Upper lobe of left lung (tissue), 6 donors: ENCODE data around the gene SRP68. TPM values are rescaled to one million over a fixed set of nuclear protein-coding genes. Genes with fewer than 3 reads are reported as not detected.

Experiments
- ATAC-seq, 2 donors: fragments of 200-7000 bp; cut with Tn5 transposase; one replicate each; pipeline ENCODE4 v1.9.1; 2022; ENCODE audit warnings: mild to moderate bottlenecking in 2 of 2, moderate library complexity in 2 of 2; ENCODE audit not compliant: low FRiP score in 2 of 2
- DNase-seq, 2 donors: peaks; one replicate each; pipeline ENCODE4 v3.0.0-alpha.2; 2019 to 2020
- H3K27ac ChIP-seq, 4 donors: fragments of 200-600 bp; sonication (generic); one replicate each; pipeline ENCODE4 v1.5.1; 2016 to 2019
- H3K27me3 ChIP-seq, 4 donors: fragments of 200-600 bp; sonication (generic); one replicate each; pipeline ENCODE4 v1.5.1; 2017 to 2019
- H3K36me3 ChIP-seq, 4 donors: fragments of 200-600 bp; sonication (generic); one replicate each; pipeline ENCODE4 v1.5.1; 2016 to 2019
- H3K4me1 ChIP-seq, 4 donors: fragments of 200-600 bp; sonication (generic); one replicate each; pipeline ENCODE4 v1.5.1; 2018 to 2019
- H3K4me3 ChIP-seq, 4 donors: fragments of 200-600 bp; sonication (generic); one replicate each; pipeline ENCODE4 v1.5.1; 2017 to 2019; ENCODE audit warnings: mild to moderate bottlenecking in 2 of 4, moderate library complexity in 1 of 4
- H3K9me3 ChIP-seq, 4 donors: fragments of 200-600 bp; sonication (generic); one replicate each; pipeline ENCODE4 v1.5.1; 2018 to 2019
- EP300 ChIP-seq, 4 donors: sonication (generic); formaldehyde crosslinking; IDR thresholded peaks; one replicate each; pipeline ENCODE4 v1.5.1; 2017; ENCODE audit warnings: antibody characterized with exemption in 4 of 4, control low read depth in 2 of 4
- POLR2A ChIP-seq, 4 donors: fragments of 450-650 bp; IDR thresholded peaks; one replicate each; pipeline ENCODE4 v1.5.1; 2016 to 2017; ENCODE audit warnings: antibody characterized with exemption in 4 of 4, mild to moderate bottlenecking in 2 of 4
- POLR2AphosphoS5 ChIP-seq, 2 donors: sonication (generic); formaldehyde crosslinking; IDR thresholded peaks; one replicate each; pipeline ENCODE4 v1.5.1; 2017; ENCODE audit warnings: antibody characterized with exemption in 2 of 2
- WGBS, 2 donors: methylation state at CpG; one replicate each; pipeline ENCODE4 v1.1.5; 2017 to 2018; 5-methylcytosine and 5-hydroxymethylcytosine counted together
- total RNA-seq, 6 donors: library from RNA; depleted of rRNA in 4 of 6; stranded (reverse); fragments of >200 nt in 4 of 6; gene quantifications; one replicate each; pipeline versions ENCODE4 v1.1.0 to v1.2.1, GENCODE V29; 2016 to 2021
- TF ChIP-seq, protein P1 (sequence below), 6 experiments: fragments of 450-650 bp in 4 of 6; fragments of 200-600 bp in 2 of 6; sonication (generic) in 2 of 6; IDR thresholded peaks; one replicate each; pipeline ENCODE4 v1.5.1; 2016 to 2019; ENCODE audit warnings: antibody characterized with exemption in 6 of 6
- donor health status: DM: no; HTN: no; CAD: no; lungs with moderate emphysema.
- donor health status: DM: no; HTN: yes; CAD: no; lungs with severe emphysema.

The SRP68 gene
- total RNA-seq, 6 donors from 2014 or later: 41.8 to 68.2 (median 56.1) TPM

DNA sequence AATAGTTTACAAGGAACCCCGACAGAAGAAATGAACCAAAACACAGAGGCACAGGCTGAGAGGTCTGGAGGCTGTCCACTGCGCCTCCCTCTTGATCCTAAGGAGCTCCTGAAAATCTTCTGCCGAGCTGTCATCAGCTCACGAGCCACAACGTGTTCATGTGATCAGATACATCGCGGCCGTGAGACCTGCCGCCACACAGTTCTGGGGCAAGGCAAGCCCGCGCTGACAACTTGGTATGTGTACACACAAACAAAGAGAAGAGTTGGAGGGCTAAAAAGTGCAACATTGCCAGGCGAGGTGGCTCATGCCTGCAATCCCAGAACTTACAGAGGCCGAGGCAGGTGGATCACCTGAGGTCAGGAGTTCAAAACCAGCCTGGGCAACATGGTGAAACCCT is 23.6 kb upstream of the SRP68 start:
- ATAC-seq: no peak
- H3K27me3 ChIP-seq: no peaks in the 10 kb centered on the region
- WGBS, 2 donors: 86 to 92% methylated on average over 13 of the region's 13 CpGs

DNA sequence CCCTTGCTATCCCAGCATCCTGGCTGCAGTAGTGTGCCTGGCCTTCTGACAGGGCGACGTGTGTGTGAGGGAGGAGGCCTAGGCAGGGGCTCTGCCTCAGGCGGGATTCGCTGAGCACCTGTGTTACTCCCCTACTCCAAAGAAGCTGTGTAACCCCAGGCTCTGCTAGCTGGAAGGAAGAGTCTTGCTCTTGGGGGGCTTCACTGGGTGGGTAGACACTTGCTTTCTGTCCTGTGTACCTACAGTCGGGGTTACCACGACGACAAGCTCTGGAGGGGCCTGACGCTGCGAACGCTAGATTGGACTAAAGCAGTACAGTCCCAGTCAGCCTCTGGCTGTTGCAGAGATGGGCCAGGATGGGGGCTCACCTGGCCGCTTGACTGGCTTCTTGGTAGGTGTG is 21.7 kb upstream of the SRP68 start:
- H3K27me3 ChIP-seq: no peaks in the 10 kb centered on the region
- H3K27ac ChIP-seq: no peak overlapping the region
- ATAC-seq (no peak), DNase-seq (no peak)
- no peaks in the 10 kb centered on the region for H3K9me3 ChIP-seq
- TF ChIP-seq EP300 (IDR thresholded peaks at IDR 0.05) (no peak), POLR2AphosphoS5 (IDR thresholded peaks at IDR 0.05) (no peak), POLR2A (IDR thresholded peaks at IDR 0.05) (no peak)
- TF ChIP-seq, protein P1, sequence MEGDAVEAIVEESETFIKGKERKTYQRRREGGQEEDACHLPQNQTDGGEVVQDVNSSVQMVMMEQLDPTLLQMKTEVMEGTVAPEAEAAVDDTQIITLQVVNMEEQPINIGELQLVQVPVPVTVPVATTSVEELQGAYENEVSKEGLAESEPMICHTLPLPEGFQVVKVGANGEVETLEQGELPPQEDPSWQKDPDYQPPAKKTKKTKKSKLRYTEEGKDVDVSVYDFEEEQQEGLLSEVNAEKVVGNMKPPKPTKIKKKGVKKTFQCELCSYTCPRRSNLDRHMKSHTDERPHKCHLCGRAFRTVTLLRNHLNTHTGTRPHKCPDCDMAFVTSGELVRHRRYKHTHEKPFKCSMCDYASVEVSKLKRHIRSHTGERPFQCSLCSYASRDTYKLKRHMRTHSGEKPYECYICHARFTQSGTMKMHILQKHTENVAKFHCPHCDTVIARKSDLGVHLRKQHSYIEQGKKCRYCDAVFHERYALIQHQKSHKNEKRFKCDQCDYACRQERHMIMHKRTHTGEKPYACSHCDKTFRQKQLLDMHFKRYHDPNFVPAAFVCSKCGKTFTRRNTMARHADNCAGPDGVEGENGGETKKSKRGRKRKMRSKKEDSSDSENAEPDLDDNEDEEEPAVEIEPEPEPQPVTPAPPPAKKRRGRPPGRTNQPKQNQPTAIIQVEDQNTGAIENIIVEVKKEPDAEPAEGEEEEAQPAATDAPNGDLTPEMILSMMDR (IDR thresholded peaks at IDR 0.05): no peak
- no peak overlapping the region for H3K4me3 ChIP-seq
- no peaks in the 10 kb centered on the region for H3K4me1 ChIP-seq
- peaks cover 26 to 94% (median 80%) of the 10 kb centered on the region in 4 donors for H3K36me3 ChIP-seq
- 85 to 90% methylated on average over 3 to 11 of the region's 11 CpGs for WGBS, 2 donors

More for the DNA sequence above, 23.6 kb upstream of the SRP68 start:
- Histone ChIP-seq H3K9me3 (no peaks in the 10 kb centered on the region), H3K4me1 (no peaks in the 10 kb centered on the region), H3K4me3 (no peak overlapping the region), H3K27ac (no peak overlapping the region), H3K36me3 (peaks cover 24 to 94% (median 71%) of the 10 kb centered on the region in 4 donors)
- no peak for DNase-seq
- TF ChIP-seq POLR2A (IDR thresholded peaks at IDR 0.05) (no peak), EP300 (IDR thresholded peaks at IDR 0.05) (no peak), POLR2AphosphoS5 (IDR thresholded peaks at IDR 0.05) (no peak)
- TF ChIP-seq, protein P1 (IDR thresholded peaks at IDR 0.05): no peak

DNA sequence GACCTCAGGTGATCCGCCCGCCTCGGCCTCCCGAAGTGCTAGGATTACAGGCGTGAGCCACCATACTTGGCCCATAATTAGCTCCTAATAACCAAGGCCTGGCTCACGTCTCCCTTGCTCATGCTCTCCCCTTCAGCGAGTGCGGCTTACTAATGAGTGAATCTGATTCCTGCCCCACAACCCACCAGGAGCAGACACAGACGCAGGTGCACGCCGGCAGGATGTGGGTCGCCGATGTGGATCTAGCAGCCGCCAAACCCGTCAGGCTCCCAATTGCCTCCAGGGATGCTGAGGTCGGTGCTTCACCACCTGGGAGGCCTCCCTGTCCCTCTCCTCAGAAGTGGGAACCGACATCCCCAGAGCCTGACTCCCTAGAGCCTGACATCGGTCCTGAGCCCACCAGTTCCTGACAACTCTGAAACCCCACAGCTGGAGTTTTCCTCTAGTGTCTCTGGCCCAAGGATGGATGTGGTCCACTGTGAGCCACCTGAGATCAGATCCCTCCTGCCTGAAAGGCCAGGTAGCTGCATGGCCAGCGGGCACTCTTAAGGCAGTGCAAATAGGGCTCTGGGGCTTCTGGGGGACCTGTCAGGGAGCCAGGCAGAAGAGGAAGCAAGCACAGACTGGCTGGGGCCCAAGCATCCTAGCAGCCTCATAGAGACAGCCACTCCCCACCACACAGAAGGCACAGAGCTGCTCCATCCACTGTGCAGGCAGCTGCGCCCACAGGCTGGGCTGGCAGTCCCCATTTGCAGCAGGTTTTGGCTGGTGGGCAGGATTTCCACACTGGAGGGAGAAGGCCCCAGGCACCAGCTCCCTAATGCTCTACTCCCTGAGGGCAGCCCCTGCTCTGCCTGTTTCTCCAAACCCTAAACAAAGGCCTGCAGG is 20.5 kb upstream of the SRP68 start:
- Histone ChIP-seq H3K4me1 (no peaks in the 10 kb centered on the region), H3K36me3 (peaks cover 39 to 99% (median 85%) of the 10 kb centered on the region in 4 donors), H3K4me3 (no peak overlapping the region), H3K27ac (no peak overlapping the region), H3K27me3 (no peaks in the 10 kb centered on the region), H3K9me3 (no peaks in the 10 kb centered on the region)
- WGBS, 2 donors: 99% methylated on average over 16 to 19 of the region's 20 CpGs
- TF ChIP-seq, protein P1 (IDR thresholded peaks at IDR 0.05): no peak
- TF ChIP-seq POLR2AphosphoS5 (IDR thresholded peaks at IDR 0.05) (no peak), EP300 (IDR thresholded peaks at IDR 0.05) (no peak), POLR2A (IDR thresholded peaks at IDR 0.05) (no peak)
- ATAC-seq (no peak), DNase-seq (no peak)

DNA sequence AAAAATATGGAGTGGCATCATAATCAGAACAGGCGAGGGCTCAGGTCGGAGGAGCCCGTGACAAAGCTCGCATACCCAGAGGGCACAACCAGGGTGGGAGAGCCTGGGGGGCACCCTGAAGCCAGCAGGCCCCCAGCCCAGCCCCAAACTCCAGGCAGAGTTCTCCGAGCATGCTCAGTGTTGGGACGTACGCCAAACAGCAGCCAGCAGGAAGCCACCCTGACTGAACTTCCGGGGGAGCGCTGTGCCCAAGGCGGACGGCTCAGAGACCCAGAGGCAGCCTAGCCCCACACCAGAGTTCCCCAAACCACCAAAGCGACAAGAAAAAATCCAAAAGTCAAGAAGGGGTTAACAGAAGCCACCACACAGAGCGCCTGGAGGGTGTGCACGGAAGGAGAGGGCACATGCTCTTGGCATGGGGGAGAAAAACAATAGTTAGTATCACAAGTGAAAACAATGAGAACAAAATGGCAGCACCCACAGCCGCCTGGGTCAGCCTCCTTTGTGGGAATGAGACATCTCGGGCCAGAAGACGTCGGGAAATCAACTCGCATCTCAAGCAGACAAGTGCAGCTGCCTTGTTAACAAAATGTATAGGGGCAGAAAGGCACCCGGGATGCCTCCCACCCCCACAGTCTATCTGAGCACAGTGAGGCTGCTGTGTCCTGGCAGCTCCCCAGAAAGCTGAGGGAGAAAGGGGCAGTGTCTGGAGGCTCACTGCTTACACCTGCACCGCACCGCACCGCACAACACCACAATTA is 19.4 kb upstream of the SRP68 start:
- Histone ChIP-seq H3K4me3 (no peak overlapping the region), H3K27ac (no peak overlapping the region), H3K36me3 (peaks cover 39 to 99% (median 85%) of the 10 kb centered on the region in 4 donors), H3K9me3 (no peaks in the 10 kb centered on the region), H3K27me3 (no peaks in the 10 kb centered on the region), H3K4me1 (no peaks in the 10 kb centered on the region)
- 66 to 70% methylated on average over 22 to 23 of the region's 23 CpGs for WGBS, 2 donors
- TF ChIP-seq EP300 (IDR thresholded peaks at IDR 0.05) (no peak), POLR2AphosphoS5 (IDR thresholded peaks at IDR 0.05) (no peak), POLR2A (IDR thresholded peaks at IDR 0.05) (no peak)
- TF ChIP-seq, protein P1 (IDR thresholded peaks at IDR 0.05): no peak
- no peak for DNase-seq
- no peak for ATAC-seq
